Hematopoietic multipotent progenitor cell (in vitro differentiated cells): ENCODE measurements around the gene ICA1. TPM values are rescaled to one million over a fixed set of nuclear protein-coding genes. Genes with fewer than 3 reads are reported as not detected.

Experiments
- DNase-seq, 3 donors: peaks; one replicate each; pipeline ENCODE4 v3.0.0-alpha.2; 2011 to 2015; ENCODE audit warnings: low read depth in 2 of 3, low spot score in 2 of 3
- small RNA-seq: library from RNA; depleted of rRNA; stranded (forward); fragments of <200 nt; gene quantifications from one replicate; pipeline ENCODE3, GENCODE V24; 2012
- total RNA-seq: library from RNA; depleted of rRNA; stranded (reverse); fragments of >200 nt; gene quantifications from one replicate; pipeline ENCODE4 v1.2.3, GENCODE V29; 2012

ICA1 gene
- total RNA-seq, 1 donor = 14.0 TPM

DNA sequence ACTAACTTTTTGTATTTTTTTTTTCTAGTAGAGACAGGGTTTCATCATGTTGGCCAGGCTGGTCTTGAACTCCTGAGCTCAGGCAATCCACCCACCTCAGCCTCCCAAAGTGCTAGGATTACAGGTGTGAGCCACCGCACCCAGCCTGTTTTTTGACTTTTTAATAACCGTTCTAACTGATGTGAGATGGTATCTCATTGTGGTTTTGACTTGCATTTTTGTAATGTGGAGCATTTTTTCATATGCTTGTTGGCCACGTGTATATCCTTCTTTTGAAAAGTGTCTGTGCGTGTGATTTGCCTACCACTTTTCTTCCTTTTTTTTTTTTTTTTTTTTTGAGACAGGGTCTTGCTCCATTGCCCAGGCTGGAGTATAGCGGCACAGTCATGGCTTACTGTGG lies 198.7 kb downstream of the ICA1 start:
- peak in 1 of 3 donors; percentile 10 for DNase-seq

Small RNA genes within 50 kb of the gene (small RNA-seq; reads per million reads assigned to genes)
- gene AC007009.1 = not detected

Other genes with a start within 250 kb of the ICA1 start
- gene NXPH1, start 171.4 kb upstream of the ICA1 start, total RNA-seq = not detected